Measurements from ENCODE around the gene DAZAP2.
"Not testable (repeated sequence)": the region's sequence is repeated elsewhere in the genome, so short reads cannot be mapped to it uniquely, and the experiment has no call there.

DAZAP2 gene

DNA sequence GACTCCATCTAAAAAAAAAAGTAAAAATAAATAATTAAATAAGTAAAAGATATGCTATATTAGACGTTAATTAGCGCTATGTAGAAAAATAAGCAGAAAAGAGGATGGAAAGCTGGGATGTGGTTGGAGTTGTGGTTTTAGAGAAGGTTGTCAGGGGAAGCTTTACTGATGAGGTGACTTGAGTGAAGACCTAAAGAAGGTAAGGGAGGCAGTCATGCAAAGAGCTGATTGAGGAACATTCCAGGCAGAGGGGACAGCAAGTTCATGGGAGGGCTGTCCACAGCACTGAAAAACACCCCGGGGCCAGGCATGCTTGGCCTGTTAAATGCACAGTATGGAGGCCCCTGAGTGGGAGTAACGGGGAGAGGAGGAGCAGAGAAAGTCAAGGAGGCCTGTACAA is 15.9 kb downstream of the DAZAP2 start:
- 100% methylated on average over 2 of the region's 4 CpGs; no CpG with 5 or more reads in 1 of the 2 donors for WGBS, 2 donors (ENCODE audit: extremely low coverage in 2 of 2, insufficient read length in 2 of 2, insufficient replicate concordance in 1 of 2)
- DNase-seq (ENCODE audit: low spot score) = no peak
- H3K14ac ChIP-seq (ENCODE audit: low read length) = no peak overlapping the region

DNA sequence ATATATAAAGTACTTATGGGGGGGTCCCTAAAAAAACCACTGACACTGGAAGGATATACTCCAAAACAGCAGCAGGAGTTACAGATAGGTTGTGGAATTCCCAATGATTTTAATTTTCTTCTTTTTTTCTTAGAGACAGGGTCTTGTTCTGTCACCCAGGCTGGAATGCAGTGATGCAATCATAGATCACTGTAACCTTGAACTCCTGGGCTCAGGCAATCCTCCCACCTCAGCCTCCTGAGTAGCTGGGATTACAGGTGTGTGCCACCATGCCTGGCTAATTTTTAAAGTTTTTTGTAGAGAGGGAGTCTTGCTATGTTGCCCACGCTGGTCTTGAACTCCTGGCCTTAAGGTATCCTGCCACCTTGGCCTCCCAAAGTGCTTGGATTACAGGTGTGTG is 21.0 kb downstream of the DAZAP2 start:
- not testable (repeated sequence) for H4K8ac ChIP-seq (ENCODE audit: low read depth, low read length); H2BK15ac ChIP-seq (ENCODE audit: low read length); H3K36me3 ChIP-seq (replicated peaks in 1 of 2; ENCODE audit: control insufficient read depth in 2 of 2, insufficient read depth in 2 of 2, low read length in 2 of 2); H3K4ac ChIP-seq (ENCODE audit: low read length); H2BK12ac ChIP-seq (ENCODE audit: low read length); H3K23ac ChIP-seq (ENCODE audit: low read depth, low read length, poor library complexity); DNase-seq (ENCODE audit: low spot score); H3K9me3 ChIP-seq (replicated peaks in 1 of 2; ENCODE audit: control insufficient read depth in 2 of 2, insufficient read depth in 1 of 2, low read depth in 1 of 2, low read length in 2 of 2); H3K18ac ChIP-seq (ENCODE audit: low read length); H3K27ac ChIP-seq (replicated peaks; ENCODE audit: low read length); H3K14ac ChIP-seq (ENCODE audit: low read length); H4K91ac ChIP-seq (ENCODE audit: low read depth, low read length, poor library complexity); H2AK5ac ChIP-seq (ENCODE audit: low read depth, low read length); H2AFZ ChIP-seq (ENCODE audit: low read length); H3K9ac ChIP-seq (ENCODE audit: low read depth, low read length, poor library complexity); H3K4me2 ChIP-seq (ENCODE audit: insufficient read depth, low read length, poor library complexity, severe bottlenecking); H3K4me3 ChIP-seq (ENCODE audit: low read length in 2 of 2); H3K79me1 ChIP-seq (ENCODE audit: low read depth, low read length); H2BK5ac ChIP-seq (ENCODE audit: low read length); H2BK120ac ChIP-seq (ENCODE audit: low read depth, low read length); H3K4me1 ChIP-seq (ENCODE audit: control insufficient read depth in 2 of 2, insufficient read depth in 1 of 2, low read depth in 1 of 2, low read length in 2 of 2); H3K27me3 ChIP-seq (ENCODE audit: control insufficient read depth in 3 of 3, insufficient read depth in 3 of 3, low read depth in 1 of 3, low read length in 3 of 3)
- whole genome bisulfite sequencing, 2 donors (ENCODE audit: extremely low coverage in 2 of 2, insufficient read length in 2 of 2, insufficient replicate concordance in 1 of 2) = no CpG with 5 or more reads among the region's 1 CpG

More for the DNA sequence above, 15.9 kb downstream of the DAZAP2 start:
- no peak overlapping the region for H4K8ac ChIP-seq (ENCODE audit: low read depth, low read length)
- H2BK12ac ChIP-seq (ENCODE audit: low read length) = no peak overlapping the region
- no peak overlapping the region for H2BK15ac ChIP-seq (ENCODE audit: low read length)
- H3K27ac ChIP-seq (replicated peaks; ENCODE audit: low read length) = no peak overlapping the region
- H3K4me2 ChIP-seq (ENCODE audit: insufficient read depth, low read length, poor library complexity, severe bottlenecking) = no peak overlapping the region
- peak overlapping the region in 1 of 2 donors; percentile 34 for H3K4me3 ChIP-seq (ENCODE audit: low read length in 2 of 2)
- H3K18ac ChIP-seq (ENCODE audit: low read length) = no peak overlapping the region
- no peak overlapping the region for H2BK120ac ChIP-seq (ENCODE audit: low read depth, low read length)
- H2AFZ ChIP-seq (ENCODE audit: low read length) = no peak overlapping the region
- H3K27me3 ChIP-seq (ENCODE audit: control insufficient read depth in 3 of 3, insufficient read depth in 3 of 3, low read depth in 1 of 3, low read length in 3 of 3) = no peaks in the 10 kb centered on the region
- no peak overlapping the region for H3K23ac ChIP-seq (ENCODE audit: low read depth, low read length, poor library complexity)
- H4K91ac ChIP-seq (ENCODE audit: low read depth, low read length, poor library complexity) = no peak overlapping the region
- H3K79me1 ChIP-seq (ENCODE audit: low read depth, low read length) = no peaks in the 10 kb centered on the region
- no peak overlapping the region for H3K4ac ChIP-seq (ENCODE audit: low read length)
- no peak overlapping the region for H3K9ac ChIP-seq (ENCODE audit: low read depth, low read length, poor library complexity)
- H3K36me3 ChIP-seq (replicated peaks in 1 of 2; ENCODE audit: control insufficient read depth in 2 of 2, insufficient read depth in 2 of 2, low read length in 2 of 2) = no peaks in the 10 kb centered on the region
- H3K9me3 ChIP-seq (replicated peaks in 1 of 2; ENCODE audit: control insufficient read depth in 2 of 2, insufficient read depth in 1 of 2, low read depth in 1 of 2, low read length in 2 of 2) = no peaks in the 10 kb centered on the region
- no peaks in the 10 kb centered on the region for H3K4me1 ChIP-seq (ENCODE audit: control insufficient read depth in 2 of 2, insufficient read depth in 1 of 2, low read depth in 1 of 2, low read length in 2 of 2)
- no peak overlapping the region for H2AK5ac ChIP-seq (ENCODE audit: low read depth, low read length)
- H2BK5ac ChIP-seq (ENCODE audit: low read length) = no peak overlapping the region

DNA sequence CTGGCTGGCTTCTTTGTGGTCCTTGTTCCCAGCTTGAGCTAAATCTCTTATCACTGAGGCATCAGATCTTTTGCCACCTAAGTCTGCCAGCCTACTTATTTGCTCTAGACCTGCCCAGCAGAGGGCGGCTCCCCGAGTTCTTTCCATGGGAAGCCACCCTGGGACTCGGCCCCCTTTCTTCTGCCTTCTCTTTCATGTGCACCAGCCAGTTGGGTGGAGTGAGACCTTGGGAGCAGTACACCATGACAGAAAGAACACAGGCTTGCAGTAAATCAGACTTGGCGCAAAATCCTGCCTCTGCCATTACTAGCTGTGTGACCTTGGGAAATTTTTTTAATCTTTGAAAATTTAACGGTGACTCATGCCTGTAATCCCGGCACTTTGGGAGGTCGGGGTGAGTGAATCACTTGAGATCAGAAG is 24.1 kb downstream of the DAZAP2 start:
- Histone ChIP-seq H3K4me2 (ENCODE audit: insufficient read depth, low read length, poor library complexity, severe bottlenecking) (no peak overlapping the region), H2AFZ (ENCODE audit: low read length) (no peak overlapping the region), H3K9ac (ENCODE audit: low read depth, low read length, poor library complexity) (no peak overlapping the region), H2BK15ac (ENCODE audit: low read length) (no peak overlapping the region), H4K8ac (ENCODE audit: low read depth, low read length) (no peak overlapping the region), H3K4me3 (ENCODE audit: low read length in 2 of 2) (no peak overlapping the region), H3K79me1 (ENCODE audit: low read depth, low read length) (no peaks in the 10 kb centered on the region), H2AK5ac (ENCODE audit: low read depth, low read length) (no peak overlapping the region), H4K91ac (ENCODE audit: low read depth, low read length, poor library complexity) (no peak overlapping the region), H3K4me1 (ENCODE audit: control insufficient read depth in 2 of 2, insufficient read depth in 1 of 2, low read depth in 1 of 2, low read length in 2 of 2) (no peaks in the 10 kb centered on the region), H3K9me3 (replicated peaks in 1 of 2; ENCODE audit: control insufficient read depth in 2 of 2, insufficient read depth in 1 of 2, low read depth in 1 of 2, low read length in 2 of 2) (no peaks in the 10 kb centered on the region), H3K27ac (replicated peaks; ENCODE audit: low read length) (no peak overlapping the region), H2BK12ac (ENCODE audit: low read length) (no peak overlapping the region), H2BK120ac (ENCODE audit: low read depth, low read length) (no peak overlapping the region), H3K23ac (ENCODE audit: low read depth, low read length, poor library complexity) (no peak overlapping the region), H3K36me3 (replicated peaks in 1 of 2; ENCODE audit: control insufficient read depth in 2 of 2, insufficient read depth in 2 of 2, low read length in 2 of 2) (no peaks in the 10 kb centered on the region), H3K4ac (ENCODE audit: low read length) (no peak overlapping the region), H3K18ac (ENCODE audit: low read length) (no peak overlapping the region), H2BK5ac (ENCODE audit: low read length) (no peak overlapping the region), H3K14ac (ENCODE audit: low read length) (no peak overlapping the region), H3K27me3 (ENCODE audit: control insufficient read depth in 3 of 3, insufficient read depth in 3 of 3, low read depth in 1 of 3, low read length in 3 of 3) (peaks cover 0 to 5% (median 0%) of the 10 kb centered on the region in 3 experiments)
- no CpG with 5 or more reads among the region's 7 CpGs for WGBS, 2 donors (ENCODE audit: extremely low coverage in 2 of 2, insufficient read length in 2 of 2, insufficient replicate concordance in 1 of 2)
- no peak for DNase-seq (ENCODE audit: low spot score)

DNA sequence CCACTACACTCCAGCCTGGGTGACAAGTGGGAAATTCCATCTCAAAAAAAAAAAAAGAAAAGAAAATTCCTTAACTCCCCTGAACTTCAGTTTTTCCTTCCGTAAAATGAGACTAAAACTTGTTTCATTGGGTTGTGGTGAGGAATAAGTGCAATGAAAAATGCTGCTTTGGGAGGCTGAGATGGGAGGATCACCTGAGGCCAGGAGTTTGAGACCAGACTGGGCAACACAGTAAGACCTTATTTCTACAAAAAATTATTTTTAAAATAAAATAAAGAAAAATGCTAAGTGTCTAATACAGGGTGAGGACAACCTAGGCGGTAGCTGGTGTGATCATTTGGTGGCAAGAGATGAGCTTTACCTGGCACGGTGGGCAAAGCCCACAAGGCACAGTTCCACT is 24.7 kb downstream of the DAZAP2 start:
- H4K8ac ChIP-seq (ENCODE audit: low read depth, low read length) = no peak overlapping the region
- no peaks in the 10 kb centered on the region for H3K9me3 ChIP-seq (replicated peaks in 1 of 2; ENCODE audit: control insufficient read depth in 2 of 2, insufficient read depth in 1 of 2, low read depth in 1 of 2, low read length in 2 of 2)
- no CpG with 5 or more reads among the region's 3 CpGs for WGBS, 2 donors (ENCODE audit: extremely low coverage in 2 of 2, insufficient read length in 2 of 2, insufficient replicate concordance in 1 of 2)
- no peak overlapping the region for H2BK15ac ChIP-seq (ENCODE audit: low read length)
- no peak overlapping the region for H2AFZ ChIP-seq (ENCODE audit: low read length)
- H3K27ac ChIP-seq (replicated peaks; ENCODE audit: low read length) = no peak overlapping the region
- no peaks in the 10 kb centered on the region for H3K79me1 ChIP-seq (ENCODE audit: low read depth, low read length)
- H3K4me2 ChIP-seq (ENCODE audit: insufficient read depth, low read length, poor library complexity, severe bottlenecking) = no peak overlapping the region
- no peak overlapping the region for H2BK12ac ChIP-seq (ENCODE audit: low read length)
- H2BK5ac ChIP-seq (ENCODE audit: low read length) = no peak overlapping the region
- no peaks in the 10 kb centered on the region for H3K36me3 ChIP-seq (replicated peaks in 1 of 2; ENCODE audit: control insufficient read depth in 2 of 2, insufficient read depth in 2 of 2, low read length in 2 of 2)
- H3K4ac ChIP-seq (ENCODE audit: low read length) = no peak overlapping the region
- no peak overlapping the region for H2BK120ac ChIP-seq (ENCODE audit: low read depth, low read length)
- no peak overlapping the region for H3K14ac ChIP-seq (ENCODE audit: low read length)
- no peak overlapping the region for H3K18ac ChIP-seq (ENCODE audit: low read length)
- no peak overlapping the region for H3K9ac ChIP-seq (ENCODE audit: low read depth, low read length, poor library complexity)
- no peak overlapping the region for H2AK5ac ChIP-seq (ENCODE audit: low read depth, low read length)
- no peak overlapping the region for H3K23ac ChIP-seq (ENCODE audit: low read depth, low read length, poor library complexity)
- no peak for DNase-seq (ENCODE audit: low spot score)
- peaks cover 0 to 11% (median 0%) of the 10 kb centered on the region in 3 experiments for H3K27me3 ChIP-seq (ENCODE audit: control insufficient read depth in 3 of 3, insufficient read depth in 3 of 3, low read depth in 1 of 3, low read length in 3 of 3)
- no peaks in the 10 kb centered on the region for H3K4me1 ChIP-seq (ENCODE audit: control insufficient read depth in 2 of 2, insufficient read depth in 1 of 2, low read depth in 1 of 2, low read length in 2 of 2)
- no peak overlapping the region for H4K91ac ChIP-seq (ENCODE audit: low read depth, low read length, poor library complexity)
- H3K4me3 ChIP-seq (ENCODE audit: low read length in 2 of 2) = no peak overlapping the region

All from neuronal stem cell (in vitro differentiated cells).